B cell (primary cell): ENCODE measurements around the gene WDR90. TPM values are rescaled to one million over a fixed set of nuclear protein-coding genes. Genes with fewer than 3 reads are reported as not detected.
A peak's percentile ranks its signal among the peaks of the same experiment; 100 is the strongest.

ENCODE experiments used
- ATAC-seq: fragments of 200-7000 bp; cut with Tn5 transposase; one replicate; pipeline ENCODE4 v1.10.0; 2021; ENCODE audit warnings: low read depth, mild to moderate bottlenecking, moderate number of reproducible peaks, moderate library complexity
- CTCF ChIA-PET: fragments of 350-600 bp; sonication (Branson Sonifier 250); formaldehyde crosslinking; loops from one replicate; lab custom pipeline; 2021; ENCODE audit warnings: antibody characterized with exemption, inconsistent platforms; lab: Charles Lee
- POLR2A ChIA-PET: fragments of 350-600 bp; sonication (Branson Sonifier 250); formaldehyde crosslinking; loops from one replicate; lab custom pipeline; 2021; ENCODE audit warnings: antibody characterized with exemption; lab: Charles Lee
- DNase-seq: peaks from one replicate; pipeline ENCODE4 v3.0.0; 2013
- H2AFZ ChIP-seq: 2 replicates; pipeline ENCODE4 v1.6.1; 2012; ENCODE audit warnings: mild to moderate bottlenecking, low read depth, low read length; ENCODE audit not compliant: insufficient read depth, poor library complexity, severe bottlenecking
- H3K27ac ChIP-seq, 2 donors: 1 replicate in 1 of 2; 2 replicates in 1 of 2; pipeline ENCODE4 v1.5.1; 2012 to 2013; ENCODE audit warnings: low read length in 2 of 2, mild to moderate bottlenecking in 2 of 2, moderate library complexity in 1 of 2
- H3K27me3 ChIP-seq, 4 experiments: fragments of 200-600 bp in 1 of 4; sonication (generic) in 1 of 4; replicated peaks in 1 of 4; 1 replicate in 2 of 4; 2 replicates in 2 of 4; pipeline versions ENCODE4 v1.6.1 to v1.7.0; 2013 to 2016; ENCODE audit warnings: low read length in 3 of 4, mild to moderate bottlenecking in 2 of 4, mixed read lengths in 1 of 4, moderate library complexity in 1 of 4; ENCODE audit not compliant: insufficient read depth in 4 of 4, control insufficient read depth in 3 of 4; ENCODE audit errors: control extremely low read depth in 1 of 4
- H3K36me3 ChIP-seq, 2 experiments: replicated peaks in 1 of 2; 1 replicate in 1 of 2; 2 replicates in 1 of 2; pipeline versions ENCODE4 v1.6.1 to v1.7.1; 2013; ENCODE audit warnings: low read length in 1 of 2; ENCODE audit not compliant: insufficient read depth in 2 of 2, control insufficient read depth in 1 of 2; ENCODE audit errors: control extremely low read depth in 1 of 2, extremely low read depth in 1 of 2
- H3K4me1 ChIP-seq, 2 donors: fragments of 200-600 bp in 1 of 2; sonication (generic) in 1 of 2; 1 replicate in 1 of 2; 2 replicates in 1 of 2; pipeline versions ENCODE4 v1.5.1 to v1.6.1; 2013 to 2017; ENCODE audit warnings: low read length in 2 of 2; ENCODE audit not compliant: control insufficient read depth in 2 of 2, insufficient read depth in 2 of 2
- H3K4me2 ChIP-seq: replicated peaks from 2 replicates; pipeline ENCODE3; 2012; ENCODE audit warnings: mild to moderate bottlenecking, low read depth, low read length; ENCODE audit not compliant: poor library complexity, severe bottlenecking
- H3K4me3 ChIP-seq, 5 experiments: fragments of 200-600 bp in 1 of 5; sonication (generic) in 1 of 5; 1 replicate in 3 of 5; 2 replicates in 2 of 5; pipeline versions ENCODE4 v1.5.1 to v1.7.0; 2011 to 2016; ENCODE audit warnings: low read length in 4 of 5, mild to moderate bottlenecking in 4 of 5, low read depth in 2 of 5, control low read depth in 1 of 5, moderate library complexity in 1 of 5; ENCODE audit not compliant: insufficient read depth in 1 of 5; ENCODE audit errors: control extremely low read depth in 1 of 5, extremely low read depth in 1 of 5
- H3K79me2 ChIP-seq: fragments of 200-600 bp; sonication (generic); one replicate; pipeline ENCODE4 v1.6.0; 2016; ENCODE audit warnings: low read length; ENCODE audit not compliant: control insufficient read depth, insufficient read depth
- H3K9ac ChIP-seq: fragments of 200-600 bp; sonication (generic); 2 replicates; pipeline ENCODE4 v1.6.1; 2017; ENCODE audit warnings: mild to moderate bottlenecking, low read length, moderate library complexity
- H3K9me3 ChIP-seq, 3 donors: one replicate each; pipeline versions ENCODE4 v1.6.1 to v1.7.1; 2013; ENCODE audit warnings: low read length in 2 of 3; ENCODE audit not compliant: control insufficient read depth in 2 of 3, insufficient read depth in 1 of 3; ENCODE audit errors: control extremely low read depth in 1 of 3
- H4K20me1 ChIP-seq: 2 replicates; pipeline ENCODE4 v1.6.0; 2012; ENCODE audit warnings: mild to moderate bottlenecking, low read length; ENCODE audit not compliant: insufficient read depth, control insufficient read depth, poor library complexity, severe bottlenecking
- H3K27ac Mint-ChIP-seq: one replicate; pipeline ENCODE4 v1.8.0; 2021; ENCODE audit warnings: mixed read lengths
- H3K27me3 Mint-ChIP-seq: one replicate; pipeline ENCODE4 v1.8.0; 2021; ENCODE audit warnings: mixed read lengths
- H3K4me1 Mint-ChIP-seq: one replicate; pipeline ENCODE4 v1.8.0; 2021; ENCODE audit warnings: mixed read lengths
- H3K4me3 Mint-ChIP-seq: one replicate; pipeline ENCODE4 v1.8.0; 2021; ENCODE audit warnings: mixed read lengths
- H3K9me3 Mint-ChIP-seq: one replicate; pipeline ENCODE4 v1.8.0; 2022; ENCODE audit warnings: mixed read lengths; ENCODE audit not compliant: insufficient read depth
- CTCF ChIP-seq: fragments of 200-600 bp; IDR thresholded peaks from one replicate; pipeline ENCODE4 v1.8.0; 2022; ENCODE audit warnings: antibody characterized with exemption, mild to moderate bottlenecking
- EZH2 ChIP-seq: IDR thresholded peaks from 2 replicates; pipeline ENCODE4 v1.6.1; 2012; ENCODE audit warnings: borderline replicate concordance, low read depth, mild to moderate bottlenecking, moderate library complexity, low read length; ENCODE audit not compliant: insufficient read depth, poor library complexity, severe bottlenecking
- WGBS: methylation state at CpG from one replicate; pipeline ENCODE4 v1.1.5; 2013; ENCODE audit warnings: missing lambda C conversion rate; ENCODE audit not compliant: insufficient coverage; 5-methylcytosine and 5-hydroxymethylcytosine counted together
- intact Hi-C: fragments of 100-400 bp; cut with micrococcal nuclease; formaldehyde crosslinking; loops from one replicate; pipeline ENCODE4 v1.10.0; 2022
- polyA minus RNA-seq: library from RNA; depleted of rRNA, polyadenylated mRNA; stranded (reverse); fragments of >200 nt; gene quantifications from 2 replicates; pipeline ENCODE4 v1.2.3, GENCODE V29; 2012
- polyA plus RNA-seq: library from polyadenylated mRNA; depleted of rRNA; stranded (reverse); fragments of >200 nt; gene quantifications from 2 replicates; pipeline ENCODE4 v1.2.3, GENCODE V29; 2012
- total RNA-seq, 2 donors: library from RNA; stranded (reverse); fragments of 120-200 nt in 1 of 2; gene quantifications; 1 replicate in 1 of 2; 2 replicates in 1 of 2; pipeline versions ENCODE4 v1.2.3 to v1.2.4, GENCODE V29; 2013 to 2022

The WDR90 gene
- 34.7 and 45.0 TPM in 2 replicates for total RNA-seq
- 6.0 TPM for total RNA-seq (2013)
- 23.1 and 25.7 TPM in 2 replicates for polyA plus RNA-seq
- 10.6 and 10.9 TPM in 2 replicates for polyA minus RNA-seq

GRCh38 chr16:648781-649589 lies at the start of gene WDR90:
WDR90 (plus strand) TSS chr16:649365; CDS start chr16:649417, 52 bp downstream.
- Histone ChIP-seq H3K9me3 (peaks cover 0 to 2% (median 0%) of the 10 kb centered on the region in 3 donors), H3K27ac (peak within 1 kb of the TSS; percentile 79 to 90), H3K9ac (peak within 1 kb of the TSS; percentile 71), H3K36me3 (no peaks in the 10 kb centered on the region), H3K79me2 (peaks cover 8% of the 10 kb centered on the region), H3K27me3 (no peaks in the 10 kb centered on the region), H3K4me1 (peaks cover 15 to 20% of the 10 kb centered on the region in 2 donors), H3K4me3 (peak within 1 kb of the TSS; percentile 27 to 76 (median 67)), H3K4me2 (peak within 1 kb of the TSS; percentile 92), H4K20me1 (peaks cover 8% of the 10 kb centered on the region), H2AFZ (peak within 1 kb of the TSS; percentile 92)
- intact Hi-C loops = loop anchor here (1.0 to 2.0 kb wide), 6 partner anchors 8 to 60 kb away; partner anchors contain the start of genes JMJD8, MCRIP2 and METTL26
- Mint-ChIP-seq H3K4me1 (peaks cover 19% of the 10 kb centered on the region), H3K9me3 (no peaks in the 10 kb centered on the region), H3K27ac (peak within 1 kb of the TSS; percentile 86), H3K27me3 (no peaks in the 10 kb centered on the region), H3K4me3 (peak within 1 kb of the TSS; percentile 84)
- TF ChIP-seq CTCF = no peak
- WGBS = under 1% methylated on average over 91 of the region's 91 CpGs
- ATAC-seq (peak; percentile 87), DNase-seq (peak; percentile 94)
- POLR2A ChIA-PET = interaction anchor here (0.6 to 1.0 kb wide), 3 partner anchors 12 to 1058 kb away, joined by 4 to 6 read pairs (median 5); no protein-coding TSS in a partner anchor
- CTCF ChIA-PET = interaction anchor here (0.6 to 1.4 kb wide), 4 partner anchors 11 to 442 kb away, joined by 4 to 6 read pairs (median 4); partner anchors contain the start of gene METTL26

- Histone ChIP-seq H3K36me3 (peaks cover 0 to 13% of the 10 kb centered on the region in 2 experiments), H3K27me3 (no peaks in the 10 kb centered on the region), H3K79me2 (peaks cover 69% of the 10 kb centered on the region), H3K4me1 (no peaks in the 10 kb centered on the region), H3K27ac (no peak overlapping the region), H3K4me2 (no peak overlapping the region), H3K9ac (no peak overlapping the region), H3K9me3 (peaks cover 0 to 17% (median 5%) of the 10 kb centered on the region in 3 donors), H4K20me1 (peaks cover 17% of the 10 kb centered on the region), H3K4me3 (no peak overlapping the region), H2AFZ (no peak overlapping the region)
- DNase-seq (no peak), ATAC-seq (no peak)
- H3K27me3 Mint-ChIP-seq = no peaks in the 10 kb centered on the region
- TF ChIP-seq EZH2 (no peak), CTCF (no peak)
- H3K9me3 Mint-ChIP-seq = no peaks in the 10 kb centered on the region
- H3K4me3 Mint-ChIP-seq = no peak overlapping the region
- WGBS = 20% methylated on average over 2 of the region's 7 CpGs
- intact Hi-C loops = no loop called here
- H3K27ac Mint-ChIP-seq = no peak overlapping the region
- CTCF ChIA-PET = interaction anchor here (1.7 to 1.8 kb wide), 2 partner anchors 9 to 22 kb away, joined by 4 to 5 read pairs; no protein-coding TSS in a partner anchor
- peaks cover 2% of the 10 kb centered on the region for H3K4me1 Mint-ChIP-seq
- POLR2A ChIA-PET = no interaction called here
Measured at GRCh38 chr16:600781-601180, 48.4 kb upstream of the WDR90 start.
